GM12878 (cell line): ENCODE results near the gene CSRP1. TPM values are rescaled to one million over a fixed set of nuclear protein-coding genes. Genes with fewer than 3 reads are reported as not detected.

Experiments
- ATAC-seq: fragments of 200-7000 bp; cut with Tn5 transposase; 3 replicates; pipeline ENCODE4 v1.9.1; 2020; ENCODE audit warnings: mild to moderate bottlenecking, moderate library complexity
- BruUV-seq: library from RNA; stranded (reverse); fragments of 400-500 nt; replicated peaks from 2 replicates; lab custom pipeline; 2021; lab: Mats Ljungman, UMichigan
- CTCF ChIA-PET: fragments of 300-600 bp; sonication (Branson Sonifier 250); formaldehyde crosslinking; extraction: SDS; loops from one replicate; lab custom pipeline; 2021; ENCODE audit warnings: inconsistent platforms; lab: Yijun Ruan, JAX
- POLR2A ChIA-PET: fragments of 350-600 bp; formaldehyde crosslinking; extraction: SDS; loops from one replicate; lab custom pipeline; 2021; ENCODE audit warnings: inconsistent platforms; lab: Charles Lee
- RAD21 ChIA-PET: fragments of 300-600 bp; sonication (Branson Sonifier 250); formaldehyde crosslinking; loops from one replicate; lab custom pipeline; 2023; ENCODE audit warnings: antibody characterized with exemption; ENCODE audit not compliant: unreplicated experiment; lab: Charles Lee
- SMC1A ChIA-PET: fragments of 300-600 bp; sonication (Branson Sonifier 250); formaldehyde crosslinking; loops from one replicate; lab custom pipeline; 2023; ENCODE audit not compliant: unreplicated experiment, uncharacterized antibody; lab: Charles Lee
- DNase-seq: peaks from one replicate; pipeline ENCODE4 v3.0.0-alpha.2; 2011; ENCODE audit warnings: low read depth, low spot score
- FAIRE-seq: peaks from 3 replicates; lab custom pipeline; 2011; peaks lifted over from hg19 to GRCh38; lab: Jason Lieb, UNC
- H2AFZ ChIP-seq: 2 replicates; pipeline ENCODE4 v1.6.0; 2011; ENCODE audit warnings: low read depth, low read length, control low read depth; ENCODE audit not compliant: control insufficient read depth
- H3K27ac ChIP-seq: 2 replicates; pipeline ENCODE4 v1.5.1; 2011; ENCODE audit warnings: control low read depth; ENCODE audit not compliant: control insufficient read depth, insufficient read depth
- H3K27me3 ChIP-seq, 2 experiments: replicated peaks in 1 of 2; 2 replicates each; pipeline versions ENCODE4 v1.6.0 to v1.6.1; 2011; ENCODE audit warnings: low read length in 1 of 2; ENCODE audit not compliant: control insufficient read depth in 2 of 2, insufficient read depth in 2 of 2
- H3K36me3 ChIP-seq, 2 experiments: 2 replicates each; pipeline ENCODE4 v1.5.1; 2011; ENCODE audit warnings: low read length in 1 of 2; ENCODE audit not compliant: control insufficient read depth in 2 of 2, insufficient read depth in 2 of 2
- H3K4me1 ChIP-seq: 2 replicates; pipeline ENCODE4 v1.6.1; 2011; ENCODE audit warnings: mild to moderate bottlenecking, low read length, moderate library complexity, mixed read lengths; ENCODE audit not compliant: control insufficient read depth, insufficient read depth
- H3K4me2 ChIP-seq: 2 replicates; pipeline ENCODE4 v1.6.0; 2011; ENCODE audit warnings: control low read depth; ENCODE audit not compliant: control insufficient read depth, insufficient read depth
- H3K4me3 ChIP-seq: fragments of 200-600 bp; sonication (generic); 2 replicates; pipeline ENCODE4 v1.5.1; 2016
- H3K79me2 ChIP-seq: 2 replicates; pipeline ENCODE4 v1.6.0; 2011; ENCODE audit warnings: low read length; ENCODE audit not compliant: control insufficient read depth, insufficient read depth
- H3K9ac ChIP-seq: 2 replicates; pipeline ENCODE4 v1.8.0; 2011; ENCODE audit warnings: low read length, control low read depth, mixed read lengths; ENCODE audit not compliant: control insufficient read depth, insufficient read depth
- H3K9me3 ChIP-seq: replicated peaks from 3 replicates; pipeline ENCODE4 v1.5.1; 2011; ENCODE audit warnings: mild to moderate bottlenecking, low read length; ENCODE audit not compliant: control insufficient read depth, insufficient read depth
- H4K20me1 ChIP-seq: 2 replicates; pipeline ENCODE4 v1.6.0; 2011; ENCODE audit not compliant: control insufficient read depth, insufficient read depth
- ATF7 ChIP-seq: fragments of 450-650 bp; IDR thresholded peaks from 2 replicates; pipeline ENCODE4 v1.6.1; 2016; ENCODE audit warnings: low read depth, mild to moderate bottlenecking
- BHLHE40 ChIP-seq, 2 experiments: fragments of 450-650 bp in 1 of 2; IDR thresholded peaks; 2 replicates each; pipeline ENCODE4 v1.6.1; 2011 to 2017; ENCODE audit warnings: low read depth in 2 of 2, borderline replicate concordance in 1 of 2, improper control_type of control experiment in 1 of 2, low read length in 1 of 2, mild to moderate bottlenecking in 1 of 2
- BMI1 ChIP-seq: fragments of 450-650 bp; IDR thresholded peaks from 2 replicates; pipeline ENCODE4 v1.6.1; 2016; ENCODE audit warnings: mild to moderate bottlenecking, moderate library complexity, borderline replicate concordance
- CBX3 ChIP-seq: fragments of 200-600 bp; sonication (generic); IDR thresholded peaks from 2 replicates; pipeline ENCODE4 v1.6.1; 2016; ENCODE audit warnings: low read depth, borderline replicate concordance
- CEBPB ChIP-seq, 2 experiments: fragments of 150-350 bp in 1 of 2; IDR thresholded peaks; 2 replicates each; pipeline ENCODE4 v1.6.1; 2012 to 2014; ENCODE audit warnings: low read depth in 2 of 2, low read length in 2 of 2, borderline replicate concordance in 1 of 2, inconsistent platforms in 1 of 2
- CHD2 ChIP-seq: IDR thresholded peaks from 2 replicates; pipeline ENCODE4 v1.6.1; 2011; ENCODE audit warnings: low read depth, low read length, improper control_type of control experiment, borderline replicate concordance
- EED ChIP-seq: sonication (generic); IDR thresholded peaks from 2 replicates; pipeline ENCODE4 v1.6.1; 2016; ENCODE audit warnings: antibody characterized with exemption, low read depth
- FOXM1 ChIP-seq: IDR thresholded peaks from 2 replicates; pipeline ENCODE4 v1.6.1; 2012; ENCODE audit warnings: low read depth, mild to moderate bottlenecking, inconsistent platforms, low read length, moderate library complexity
- IKZF1 ChIP-seq: fragments of 450-650 bp; conservative IDR thresholded peaks from 2 replicates; pipeline ENCODE4 v1.6.1; 2017; ENCODE audit warnings: antibody characterized with exemption, mild to moderate bottlenecking
- MTA3 ChIP-seq: IDR thresholded peaks from 2 replicates; pipeline ENCODE4 v1.6.1; 2012; ENCODE audit warnings: low read length, inconsistent platforms, borderline replicate concordance
- PAX8 ChIP-seq: fragments of 450-650 bp; IDR thresholded peaks from 2 replicates; pipeline ENCODE4 v1.6.1; 2017; ENCODE audit warnings: mild to moderate bottlenecking, moderate library complexity
- RUNX3 ChIP-seq: IDR thresholded peaks from 2 replicates; pipeline ENCODE4 v1.6.1; 2012; ENCODE audit warnings: low read length, inconsistent platforms
- SUPT20H ChIP-seq: IDR thresholded peaks from 2 replicates; pipeline ENCODE4 v1.6.1; 2011; ENCODE audit warnings: low read depth, mild to moderate bottlenecking, low read length, moderate library complexity, borderline replicate concordance; ENCODE audit not compliant: control insufficient read depth
- WGBS: methylation state at CpG from one replicate; pipeline ENCODE4 v1.1.6; 2016; ENCODE audit warnings: low lambda C conversion rate; ENCODE audit not compliant: insufficient replicate concordance, insufficient coverage; ENCODE audit errors: missing lambda C conversion rate; 5-methylcytosine and 5-hydroxymethylcytosine counted together
- in situ Hi-C: fragments of 300-500 bp; cut with MboI; formaldehyde crosslinking; loops from 9 replicates; pipeline ENCODE4 v1.14.3; 2018; ENCODE audit warnings: mixed read lengths
- intact Hi-C: fragments of 100-400 bp; cut with micrococcal nuclease; formaldehyde crosslinking; loops from one replicate; pipeline ENCODE4 v1.14.2; 2022; ENCODE audit not compliant: unreplicated experiment
- polyA plus RNA-seq, 11 experiments: library from polyadenylated mRNA; depleted of rRNA in 4 of 11; unstranded in 6 of 11; stranded (reverse) in 5 of 11; fragments of >200 nt; fragmentation: Nextera tagmentation in 4 of 11; fragmentation: Illumina TruSeq in 1 of 11; extraction: Ambion mirVana in 4 of 11; extraction: Trizol in 1 of 11; gene quantifications; 1 replicate in 1 of 11; 2 replicates in 10 of 11; pipeline versions ENCODE4 v1.2.1 to v1.2.3, GENCODE V29; 2011 to 2016; ENCODE audit warnings: inconsistent platforms in 2 of 11, missing spikeins in 2 of 11, low read depth in 1 of 11
- total RNA-seq, 4 experiments: library from RNA; depleted of rRNA in 3 of 4; stranded (reverse); fragments of >200 nt in 3 of 4; fragmentation: Illumina TruSeq in 1 of 4; extraction: Trizol in 1 of 4; gene quantifications; 2 replicates each; pipeline versions ENCODE4 v1.2.1 to v1.2.3, GENCODE V29; 2013 to 2021
- TF ChIP-seq, protein P1 (sequence below): fragments of 150-350 bp; IDR thresholded peaks from 2 replicates; pipeline ENCODE4 v1.6.1; 2016; ENCODE audit warnings: low read depth, low read length
- TF ChIP-seq, protein P2 (sequence below): fragments of 450-650 bp; IDR thresholded peaks from 2 replicates; pipeline ENCODE4 v1.6.1; 2017; ENCODE audit warnings: mild to moderate bottlenecking
- TF ChIP-seq, protein P3 (sequence below): fragments of 450-650 bp; IDR thresholded peaks from 2 replicates; pipeline ENCODE4 v1.6.1; 2017; ENCODE audit warnings: borderline replicate concordance

CSRP1 gene
- total and polyA plus RNA-seq, 10 of the 15 experiments (the other 5 are each of a cell fraction or from before 2014, with no cell fraction given) = 23.4 to 99.2 (median 80.7) TPM

GRCh38 chr1:201445310-201445709 lies 61.6 kb downstream of the CSRP1 start (continued):
- TF ChIP-seq CEBPB (IDR thresholded peaks at IDR 0.05; ENCODE audit: borderline replicate concordance in 1 of 2, low read depth in 2 of 2, low read length in 2 of 2) = no peak
- TF ChIP-seq CBX3 = no peak
- TF ChIP-seq FOXM1 = no peak
- TF ChIP-seq, protein P1, sequence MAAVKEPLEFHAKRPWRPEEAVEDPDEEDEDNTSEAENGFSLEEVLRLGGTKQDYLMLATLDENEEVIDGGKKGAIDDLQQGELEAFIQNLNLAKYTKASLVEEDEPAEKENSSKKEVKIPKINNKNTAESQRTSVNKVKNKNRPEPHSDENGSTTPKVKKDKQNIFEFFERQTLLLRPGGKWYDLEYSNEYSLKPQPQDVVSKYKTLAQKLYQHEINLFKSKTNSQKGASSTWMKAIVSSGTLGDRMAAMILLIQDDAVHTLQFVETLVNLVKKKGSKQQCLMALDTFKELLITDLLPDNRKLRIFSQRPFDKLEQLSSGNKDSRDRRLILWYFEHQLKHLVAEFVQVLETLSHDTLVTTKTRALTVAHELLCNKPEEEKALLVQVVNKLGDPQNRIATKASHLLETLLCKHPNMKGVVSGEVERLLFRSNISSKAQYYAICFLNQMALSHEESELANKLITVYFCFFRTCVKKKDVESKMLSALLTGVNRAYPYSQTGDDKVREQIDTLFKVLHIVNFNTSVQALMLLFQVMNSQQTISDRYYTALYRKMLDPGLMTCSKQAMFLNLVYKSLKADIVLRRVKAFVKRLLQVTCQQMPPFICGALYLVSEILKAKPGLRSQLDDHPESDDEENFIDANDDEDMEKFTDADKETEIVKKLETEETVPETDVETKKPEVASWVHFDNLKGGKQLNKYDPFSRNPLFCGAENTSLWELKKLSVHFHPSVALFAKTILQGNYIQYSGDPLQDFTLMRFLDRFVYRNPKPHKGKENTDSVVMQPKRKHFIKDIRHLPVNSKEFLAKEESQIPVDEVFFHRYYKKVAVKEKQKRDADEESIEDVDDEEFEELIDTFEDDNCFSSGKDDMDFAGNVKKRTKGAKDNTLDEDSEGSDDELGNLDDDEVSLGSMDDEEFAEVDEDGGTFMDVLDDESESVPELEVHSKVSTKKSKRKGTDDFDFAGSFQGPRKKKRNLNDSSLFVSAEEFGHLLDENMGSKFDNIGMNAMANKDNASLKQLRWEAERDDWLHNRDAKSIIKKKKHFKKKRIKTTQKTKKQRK = no peak
- TF ChIP-seq RUNX3 = no peak
- TF ChIP-seq MTA3 = no peak
- TF ChIP-seq BHLHE40 (IDR thresholded peaks at IDR 0.05; ENCODE audit: borderline replicate concordance in 1 of 2, low read depth in 2 of 2, low read length in 1 of 2) = peak in 1 of 2 experiments; percentile 48; a peak in 1 of 4 replicates
- TF ChIP-seq EED = no peak

DNA sequence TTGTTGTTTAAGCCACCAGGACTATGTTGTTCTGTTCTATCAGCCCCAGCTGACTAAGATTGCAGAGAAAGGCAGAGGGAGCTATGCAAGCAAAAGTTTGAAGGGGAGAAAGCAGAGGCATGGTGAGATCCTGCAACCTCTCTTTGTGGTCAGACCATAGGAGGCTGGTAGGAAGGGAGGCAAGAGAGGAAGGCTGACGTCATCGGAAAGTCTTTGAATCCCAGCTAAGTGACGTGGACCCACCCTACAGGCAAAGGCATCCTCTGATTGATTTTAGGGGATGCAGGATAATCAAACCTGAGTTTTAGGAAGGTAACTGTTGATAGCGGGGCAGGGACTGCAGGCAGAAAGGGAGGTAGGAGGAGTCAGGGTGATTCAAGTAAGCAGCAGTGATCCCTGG lies 62.1 kb downstream of the CSRP1 start:
- Histone ChIP-seq H2AFZ (no peak overlapping the region), H3K27ac (no peak overlapping the region), H3K4me2 (no peak overlapping the region), H3K79me2 (no peaks in the 10 kb centered on the region), H3K9ac (no peak overlapping the region), H4K20me1 (no peaks in the 10 kb centered on the region), H3K27me3 (no peaks in the 10 kb centered on the region), H3K4me1 (peaks cover 5% of the 10 kb centered on the region), H3K9me3 (no peaks in the 10 kb centered on the region; the same call in 2 of the 3 replicates), H3K4me3 (no peak overlapping the region)
- ChIA-PET SMC1A (interaction anchor here (1.2 to 8.5 kb wide), 3 partner anchors 12 to 69 kb away, joined by 3 to 182 read pairs (median 103); no protein-coding TSS in a partner anchor), RAD21 (interaction anchor here (0.6 to 13.7 kb wide), 4 partner anchors 9 to 68 kb away, joined by 3 to 301 read pairs (median 92); no protein-coding TSS in a partner anchor)
- no peak for FAIRE-seq
- no peak for DNase-seq
- no TSS peak for BruUV-seq
- intact Hi-C loops (no loop called here), in situ Hi-C loops (loop anchor here (5.0 kb wide), 1 partner anchor 68 kb away; no protein-coding TSS in a partner anchor)
- TF ChIP-seq ATF7 (peak; percentile 90), IKZF1 (peak; percentile 33; the same call in 1 of the 2 replicates), CHD2 (no peak), FOXM1 (no peak), BMI1 (no peak), PAX8 (no peak), SUPT20H (no peak)
- TF ChIP-seq, protein P2, sequence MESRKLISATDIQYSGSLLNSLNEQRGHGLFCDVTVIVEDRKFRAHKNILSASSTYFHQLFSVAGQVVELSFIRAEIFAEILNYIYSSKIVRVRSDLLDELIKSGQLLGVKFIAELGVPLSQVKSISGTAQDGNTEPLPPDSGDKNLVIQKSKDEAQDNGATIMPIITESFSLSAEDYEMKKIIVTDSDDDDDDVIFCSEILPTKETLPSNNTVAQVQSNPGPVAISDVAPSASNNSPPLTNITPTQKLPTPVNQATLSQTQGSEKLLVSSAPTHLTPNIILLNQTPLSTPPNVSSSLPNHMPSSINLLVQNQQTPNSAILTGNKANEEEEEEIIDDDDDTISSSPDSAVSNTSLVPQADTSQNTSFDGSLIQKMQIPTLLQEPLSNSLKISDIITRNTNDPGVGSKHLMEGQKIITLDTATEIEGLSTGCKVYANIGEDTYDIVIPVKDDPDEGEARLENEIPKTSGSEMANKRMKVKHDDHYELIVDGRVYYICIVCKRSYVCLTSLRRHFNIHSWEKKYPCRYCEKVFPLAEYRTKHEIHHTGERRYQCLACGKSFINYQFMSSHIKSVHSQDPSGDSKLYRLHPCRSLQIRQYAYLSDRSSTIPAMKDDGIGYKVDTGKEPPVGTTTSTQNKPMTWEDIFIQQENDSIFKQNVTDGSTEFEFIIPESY = no peak
- TF ChIP-seq, protein P3, sequence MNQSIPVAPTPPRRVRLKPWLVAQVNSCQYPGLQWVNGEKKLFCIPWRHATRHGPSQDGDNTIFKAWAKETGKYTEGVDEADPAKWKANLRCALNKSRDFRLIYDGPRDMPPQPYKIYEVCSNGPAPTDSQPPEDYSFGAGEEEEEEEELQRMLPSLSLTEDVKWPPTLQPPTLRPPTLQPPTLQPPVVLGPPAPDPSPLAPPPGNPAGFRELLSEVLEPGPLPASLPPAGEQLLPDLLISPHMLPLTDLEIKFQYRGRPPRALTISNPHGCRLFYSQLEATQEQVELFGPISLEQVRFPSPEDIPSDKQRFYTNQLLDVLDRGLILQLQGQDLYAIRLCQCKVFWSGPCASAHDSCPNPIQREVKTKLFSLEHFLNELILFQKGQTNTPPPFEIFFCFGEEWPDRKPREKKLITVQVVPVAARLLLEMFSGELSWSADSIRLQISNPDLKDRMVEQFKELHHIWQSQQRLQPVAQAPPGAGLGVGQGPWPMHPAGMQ = no peak
- TF ChIP-seq, all 136 proteins: peak for 2
- ChIA-PET CTCF (interaction anchor here (1.3 to 16.5 kb wide), 5 partner anchors 9 to 70 kb away, joined by 5 to 455 read pairs (median 149); partner anchors contain the start of gene PHLDA3), POLR2A (interaction anchor here (0.5 to 1.4 kb wide), 2 partner anchors 37 to 560 kb away, joined by 4 to 7 read pairs; no protein-coding TSS in a partner anchor)
- no peak for ATAC-seq
- 29% methylated on average over 4 of the region's 4 CpGs for WGBS
- no peaks in the 10 kb centered on the region for H3K36me3 ChIP-seq
